Measurements from ENCODE around the gene FBXW11.

DNA sequence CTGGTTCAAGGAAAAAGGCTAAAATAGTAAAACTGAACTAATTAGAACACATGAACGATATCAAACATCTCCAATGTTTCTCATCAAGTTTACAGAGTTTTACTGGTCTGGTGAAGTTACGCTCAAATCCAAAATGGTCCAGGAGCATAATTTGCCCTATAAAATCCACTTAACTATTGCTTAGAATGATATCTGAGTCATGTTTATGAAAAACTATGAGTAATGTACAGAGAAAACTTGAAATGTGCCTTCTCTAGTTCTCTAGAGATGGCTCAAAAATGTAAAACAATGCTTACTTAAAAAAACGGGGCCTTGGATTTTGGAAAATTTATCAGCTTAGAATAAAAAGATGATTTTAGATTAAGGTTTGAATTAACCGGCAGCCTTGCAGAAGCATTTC is 108.1 kb downstream of the FBXW11 start:
- TF ChIP-seq, protein P1, sequence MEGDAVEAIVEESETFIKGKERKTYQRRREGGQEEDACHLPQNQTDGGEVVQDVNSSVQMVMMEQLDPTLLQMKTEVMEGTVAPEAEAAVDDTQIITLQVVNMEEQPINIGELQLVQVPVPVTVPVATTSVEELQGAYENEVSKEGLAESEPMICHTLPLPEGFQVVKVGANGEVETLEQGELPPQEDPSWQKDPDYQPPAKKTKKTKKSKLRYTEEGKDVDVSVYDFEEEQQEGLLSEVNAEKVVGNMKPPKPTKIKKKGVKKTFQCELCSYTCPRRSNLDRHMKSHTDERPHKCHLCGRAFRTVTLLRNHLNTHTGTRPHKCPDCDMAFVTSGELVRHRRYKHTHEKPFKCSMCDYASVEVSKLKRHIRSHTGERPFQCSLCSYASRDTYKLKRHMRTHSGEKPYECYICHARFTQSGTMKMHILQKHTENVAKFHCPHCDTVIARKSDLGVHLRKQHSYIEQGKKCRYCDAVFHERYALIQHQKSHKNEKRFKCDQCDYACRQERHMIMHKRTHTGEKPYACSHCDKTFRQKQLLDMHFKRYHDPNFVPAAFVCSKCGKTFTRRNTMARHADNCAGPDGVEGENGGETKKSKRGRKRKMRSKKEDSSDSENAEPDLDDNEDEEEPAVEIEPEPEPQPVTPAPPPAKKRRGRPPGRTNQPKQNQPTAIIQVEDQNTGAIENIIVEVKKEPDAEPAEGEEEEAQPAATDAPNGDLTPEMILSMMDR (IDR thresholded peaks at IDR 0.05; ENCODE audit: insufficient read depth, low read depth, low read length): no peak
- no peak for TF ChIP-seq EZH2 (IDR thresholded peaks at IDR 0.05; ENCODE audit: insufficient read depth, low read length)

Measured in astrocyte (in vitro differentiated cells and primary cell).